ENCODE results near the gene SLITRK3.

The SLITRK3 gene, protein sequence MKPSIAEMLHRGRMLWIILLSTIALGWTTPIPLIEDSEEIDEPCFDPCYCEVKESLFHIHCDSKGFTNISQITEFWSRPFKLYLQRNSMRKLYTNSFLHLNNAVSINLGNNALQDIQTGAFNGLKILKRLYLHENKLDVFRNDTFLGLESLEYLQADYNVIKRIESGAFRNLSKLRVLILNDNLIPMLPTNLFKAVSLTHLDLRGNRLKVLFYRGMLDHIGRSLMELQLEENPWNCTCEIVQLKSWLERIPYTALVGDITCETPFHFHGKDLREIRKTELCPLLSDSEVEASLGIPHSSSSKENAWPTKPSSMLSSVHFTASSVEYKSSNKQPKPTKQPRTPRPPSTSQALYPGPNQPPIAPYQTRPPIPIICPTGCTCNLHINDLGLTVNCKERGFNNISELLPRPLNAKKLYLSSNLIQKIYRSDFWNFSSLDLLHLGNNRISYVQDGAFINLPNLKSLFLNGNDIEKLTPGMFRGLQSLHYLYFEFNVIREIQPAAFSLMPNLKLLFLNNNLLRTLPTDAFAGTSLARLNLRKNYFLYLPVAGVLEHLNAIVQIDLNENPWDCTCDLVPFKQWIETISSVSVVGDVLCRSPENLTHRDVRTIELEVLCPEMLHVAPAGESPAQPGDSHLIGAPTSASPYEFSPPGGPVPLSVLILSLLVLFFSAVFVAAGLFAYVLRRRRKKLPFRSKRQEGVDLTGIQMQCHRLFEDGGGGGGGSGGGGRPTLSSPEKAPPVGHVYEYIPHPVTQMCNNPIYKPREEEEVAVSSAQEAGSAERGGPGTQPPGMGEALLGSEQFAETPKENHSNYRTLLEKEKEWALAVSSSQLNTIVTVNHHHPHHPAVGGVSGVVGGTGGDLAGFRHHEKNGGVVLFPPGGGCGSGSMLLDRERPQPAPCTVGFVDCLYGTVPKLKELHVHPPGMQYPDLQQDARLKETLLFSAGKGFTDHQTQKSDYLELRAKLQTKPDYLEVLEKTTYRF

DNA sequence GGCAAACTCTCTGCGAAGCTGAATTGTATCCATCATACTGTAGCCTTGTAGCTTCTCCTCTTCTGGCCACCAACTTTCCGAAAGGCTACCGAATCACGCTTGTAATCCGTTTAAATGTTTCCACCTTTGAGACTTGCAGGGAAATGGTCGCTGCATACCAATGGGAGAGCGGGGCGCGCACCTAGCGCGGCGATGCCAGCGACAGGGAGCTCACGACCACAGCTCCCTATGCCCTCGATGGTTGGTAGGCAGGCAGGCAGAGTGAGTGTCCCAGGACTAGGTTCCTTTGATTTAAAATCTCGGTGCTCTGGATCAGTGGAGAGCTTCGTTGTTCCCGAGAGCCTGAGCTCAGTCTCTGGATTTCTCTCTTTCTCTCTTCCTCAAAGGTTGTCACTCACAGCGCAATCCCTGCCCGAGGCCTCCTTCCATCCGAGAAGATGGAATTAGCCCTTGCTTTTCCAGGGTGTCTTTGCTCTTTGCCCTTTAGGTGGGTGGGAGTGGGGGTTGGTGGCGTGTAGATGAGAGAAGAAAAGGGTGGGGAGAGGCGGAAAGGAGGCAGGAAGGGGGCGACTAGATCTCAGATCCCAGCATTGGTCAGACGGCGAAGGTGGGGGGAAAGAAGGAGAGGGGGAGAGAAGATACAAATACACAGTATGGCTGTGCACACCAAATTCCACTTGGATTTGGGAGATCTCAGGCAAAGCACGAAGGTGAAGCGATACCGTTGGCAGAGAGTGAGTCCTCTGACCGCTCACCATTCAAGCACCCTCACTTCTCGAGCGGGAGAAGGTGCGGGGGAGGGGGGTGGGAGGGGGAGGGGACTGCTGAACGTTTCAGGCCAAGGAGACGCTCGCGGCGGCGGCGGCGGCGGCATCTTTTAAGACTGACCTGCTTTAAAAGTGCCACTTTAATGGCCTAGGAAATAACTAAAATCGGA, at the start of gene SLITRK3:
Gene SLITRK3, minus strand, starts transcription at position 745 of the 937 bp plus-strand sequence. CDS start 5,554 bp downstream, outside the sequence.
- DNase-seq (ENCODE audit: low read depth): no peak

DNA sequence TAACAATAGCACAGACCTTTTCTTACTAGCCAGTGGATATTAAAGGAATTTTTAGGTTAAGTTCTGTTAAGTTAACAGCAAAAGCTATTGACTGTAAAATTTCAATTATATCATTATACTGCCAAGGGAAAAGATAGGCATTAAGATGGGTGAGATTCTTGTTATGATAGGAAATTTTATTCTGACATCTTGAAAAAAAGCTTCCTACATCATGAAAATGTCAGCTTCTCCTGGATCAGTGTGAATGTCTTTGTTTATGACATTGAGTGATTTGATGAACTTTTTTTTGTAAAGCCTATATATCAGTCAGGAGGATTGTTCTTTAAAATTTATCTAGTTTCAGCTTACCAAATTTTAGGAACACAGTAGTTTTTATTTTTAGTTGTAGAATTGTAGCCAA, 47.4 kb upstream of the SLITRK3 start:
- DNase-seq (ENCODE audit: low read depth): no peak

DNA sequence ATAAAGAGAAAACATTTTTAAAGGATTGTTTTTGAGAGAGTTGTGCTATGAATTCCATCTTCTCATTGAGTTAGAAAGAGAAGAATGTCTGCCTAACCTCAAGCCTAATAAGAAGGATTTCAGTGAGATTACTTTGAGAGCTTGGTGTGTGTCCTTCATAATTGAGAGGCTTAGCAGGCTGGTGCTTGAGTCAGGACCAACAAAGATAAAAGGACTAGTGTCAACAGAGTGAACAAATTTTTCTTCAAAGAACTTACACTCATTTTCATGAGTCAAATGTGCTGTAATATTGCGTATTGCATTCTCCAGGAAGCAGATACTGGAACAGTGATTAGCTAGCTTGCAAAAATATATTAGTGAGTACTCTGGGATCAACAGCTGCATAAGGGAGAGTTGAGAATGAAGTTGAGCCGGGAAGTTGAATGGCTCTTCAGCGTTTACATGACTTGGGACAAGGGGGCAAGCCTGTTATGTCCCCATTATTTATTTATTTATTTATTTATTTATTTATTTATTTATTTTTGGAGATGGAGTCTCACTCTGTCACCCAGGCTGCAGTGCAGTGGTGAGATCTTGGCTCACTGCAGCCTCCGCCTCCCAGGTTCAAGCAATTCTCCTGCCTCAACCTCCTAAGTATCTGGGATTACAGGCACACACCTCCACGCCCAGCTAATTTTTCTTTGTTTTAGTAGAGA, 37.5 kb upstream of the SLITRK3 start:
- DNase-seq (ENCODE audit: low read depth): no peak

DNA sequence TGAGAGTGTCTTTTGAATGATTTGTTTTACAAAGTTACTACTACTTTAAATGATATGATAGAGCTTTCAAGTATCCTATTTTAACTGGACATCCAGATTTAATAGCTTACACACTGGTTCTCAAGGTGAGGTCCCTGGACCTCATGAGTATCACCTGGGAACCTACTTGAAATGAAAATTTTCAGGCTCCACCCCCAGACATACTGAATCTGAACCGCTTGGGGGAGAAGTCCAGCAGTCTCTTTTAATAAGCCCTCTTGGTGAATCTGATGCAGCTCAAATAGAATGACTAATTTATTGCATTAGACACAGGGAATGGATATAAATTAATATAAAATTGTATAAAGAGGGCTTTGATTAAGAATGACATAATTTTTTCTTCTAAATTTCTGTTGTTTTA, 29.4 kb upstream of the SLITRK3 start:
- no peak for DNase-seq (ENCODE audit: low read depth)

DNA sequence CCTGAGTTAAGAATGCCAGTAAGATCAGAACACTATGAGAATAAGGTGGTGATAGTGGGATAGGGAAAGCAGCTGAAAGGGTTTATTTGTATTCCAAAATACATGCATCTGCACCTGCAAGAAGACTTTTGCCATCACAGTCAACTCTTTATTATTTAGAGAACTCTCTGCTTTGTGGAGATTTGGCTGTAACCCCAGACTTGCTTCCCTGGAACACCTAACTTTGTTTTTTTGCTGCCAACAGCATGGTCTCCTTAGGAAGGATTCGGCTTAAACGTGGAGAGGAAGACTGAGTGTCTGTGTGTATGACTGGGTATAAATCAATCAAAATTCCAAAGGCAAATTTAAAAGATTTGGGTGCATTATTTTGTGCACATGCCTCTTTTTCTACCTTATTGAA, 21.6 kb upstream of the SLITRK3 start:
- no peak for DNase-seq (ENCODE audit: low read depth)

DNA sequence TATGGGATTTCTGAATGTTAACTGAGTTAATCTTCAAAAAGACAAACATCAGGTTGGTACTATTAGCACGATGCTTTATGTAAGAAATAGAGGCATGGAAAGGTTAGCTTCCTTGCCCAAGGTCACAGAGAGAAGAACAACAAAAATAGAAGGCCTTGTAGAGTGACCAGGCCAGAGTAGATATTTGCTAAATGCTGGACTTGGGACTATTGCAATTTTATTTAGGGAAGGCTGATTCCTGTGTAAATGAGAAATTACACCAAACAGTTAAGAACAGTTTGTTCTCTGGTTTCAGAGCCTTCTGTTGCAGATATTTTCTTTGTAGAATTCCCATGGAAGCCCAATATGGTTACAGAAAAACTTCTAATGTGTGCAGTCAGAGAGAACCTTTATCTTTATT, 16.4 kb upstream of the SLITRK3 start:
- no peak for DNase-seq (ENCODE audit: low read depth)

DNA sequence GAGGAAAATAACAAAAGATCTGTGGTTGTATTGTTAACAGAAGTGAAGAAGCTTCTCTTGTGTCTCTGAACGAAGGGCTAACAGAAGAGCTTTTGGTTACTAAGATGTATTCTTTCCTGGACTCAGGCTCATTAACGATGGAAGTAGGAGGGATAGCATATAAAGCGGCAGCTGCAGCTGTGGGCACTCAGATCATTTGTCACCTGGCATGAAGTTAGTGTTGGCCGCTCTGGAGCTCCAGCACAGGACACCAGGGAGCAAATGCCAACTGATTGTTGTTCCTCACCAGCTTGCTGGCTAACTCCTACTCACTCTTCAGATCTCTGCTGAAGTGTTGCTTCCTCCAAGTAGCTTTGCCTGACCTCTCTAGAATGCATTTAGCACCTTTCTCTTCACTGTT, 15.5 kb upstream of the SLITRK3 start:
- no peak for DNase-seq (ENCODE audit: low read depth)

DNA sequence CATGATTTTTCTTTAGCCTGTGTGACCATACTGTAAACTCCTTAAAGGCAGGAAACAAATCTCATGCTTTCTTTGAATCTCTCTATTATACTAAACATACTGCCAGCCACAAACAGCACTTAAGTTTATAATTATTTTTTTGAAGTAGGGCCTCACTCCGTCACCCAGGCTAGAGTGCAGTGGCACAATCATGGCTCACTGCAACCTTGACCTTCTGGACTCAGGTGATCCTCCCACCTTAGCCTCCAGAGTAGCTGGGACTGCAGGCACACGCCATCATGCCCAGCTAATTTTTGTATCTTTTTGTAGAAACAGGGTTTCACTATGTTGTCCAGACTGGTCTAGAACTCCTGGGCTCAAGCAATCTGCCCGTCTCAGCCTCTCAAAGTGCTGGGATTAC, 14.5 kb upstream of the SLITRK3 start:
- DNase-seq (ENCODE audit: low read depth): no peak

DNA sequence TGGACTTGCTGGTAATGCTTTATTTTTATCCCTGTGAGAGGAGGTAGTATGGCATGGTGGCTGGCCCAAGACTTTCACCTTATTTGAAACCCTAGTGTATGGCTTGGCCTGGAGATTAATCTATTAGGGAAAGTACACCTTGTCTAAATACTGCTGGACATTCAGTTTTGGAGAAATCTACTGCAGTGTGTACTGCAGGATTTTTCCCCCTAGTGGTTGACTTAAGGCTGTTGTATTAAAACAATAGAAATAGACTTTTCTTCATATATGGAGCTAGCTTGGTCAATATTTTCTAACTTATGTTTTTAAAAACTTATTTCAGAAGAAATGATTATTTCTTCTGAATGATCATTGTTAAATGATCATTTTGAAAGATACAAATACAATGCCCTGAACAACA, 13.9 kb upstream of the SLITRK3 start:
- DNase-seq (ENCODE audit: low read depth): no peak

DNA sequence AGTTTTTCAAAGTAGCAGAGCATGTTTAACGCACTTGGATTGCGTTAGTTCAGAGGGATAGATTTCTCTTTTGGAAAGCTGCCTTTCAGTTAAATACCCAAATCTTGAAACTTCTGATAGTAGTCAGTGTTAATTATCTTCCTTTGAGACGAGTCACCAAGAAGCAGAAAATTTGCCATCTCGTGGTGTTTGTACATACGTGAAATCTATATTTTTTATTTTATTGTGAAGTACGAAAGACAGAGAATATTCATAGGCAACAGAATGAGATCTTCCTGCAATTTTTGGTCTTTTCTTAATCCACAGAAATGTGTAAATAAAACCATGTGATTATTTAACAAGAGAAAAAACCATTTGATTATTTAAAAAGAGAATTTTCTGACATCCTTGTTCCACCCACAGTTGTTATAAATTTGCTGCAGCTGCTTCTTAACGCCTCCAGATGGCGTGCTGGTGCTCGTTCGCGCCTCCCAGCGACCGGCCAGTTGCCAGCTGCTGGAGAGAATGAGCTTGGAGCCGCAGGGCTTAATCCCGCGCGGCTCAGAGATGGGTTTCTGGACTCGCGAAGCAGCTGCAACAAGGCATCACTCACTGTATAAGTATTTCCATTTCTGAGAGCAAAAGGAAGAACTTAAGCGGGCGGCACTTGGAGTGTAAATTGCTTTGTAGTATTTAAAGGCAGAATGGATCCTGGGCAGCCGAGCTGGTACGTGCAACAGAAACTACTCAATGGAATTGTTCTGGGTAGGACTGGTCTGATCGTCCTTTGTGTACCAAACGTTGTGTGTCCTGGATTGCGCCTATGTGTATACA, 10.5 kb upstream of the SLITRK3 start:
- DNase-seq (ENCODE audit: low read depth): no peak

DNA sequence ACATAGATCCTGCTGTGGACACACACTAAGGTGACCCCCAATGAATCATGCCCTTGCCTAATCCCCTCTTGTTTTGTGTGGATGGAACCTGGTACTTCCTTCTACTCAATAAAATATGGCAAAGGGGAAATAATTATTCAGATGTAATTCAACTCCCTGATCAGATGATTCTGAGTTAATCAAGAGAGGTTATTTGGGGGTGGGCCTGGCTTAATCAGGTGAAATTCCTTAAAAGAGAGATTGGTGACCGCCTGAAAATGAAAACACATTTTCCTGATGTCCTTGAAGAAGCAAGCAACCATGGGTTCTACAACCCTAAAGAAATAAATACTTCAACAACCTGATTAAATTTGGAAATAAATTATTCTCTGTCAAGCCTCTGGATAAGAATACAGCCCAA, 8.3 kb upstream of the SLITRK3 start:
- no peak for DNase-seq (ENCODE audit: low read depth)

DNA sequence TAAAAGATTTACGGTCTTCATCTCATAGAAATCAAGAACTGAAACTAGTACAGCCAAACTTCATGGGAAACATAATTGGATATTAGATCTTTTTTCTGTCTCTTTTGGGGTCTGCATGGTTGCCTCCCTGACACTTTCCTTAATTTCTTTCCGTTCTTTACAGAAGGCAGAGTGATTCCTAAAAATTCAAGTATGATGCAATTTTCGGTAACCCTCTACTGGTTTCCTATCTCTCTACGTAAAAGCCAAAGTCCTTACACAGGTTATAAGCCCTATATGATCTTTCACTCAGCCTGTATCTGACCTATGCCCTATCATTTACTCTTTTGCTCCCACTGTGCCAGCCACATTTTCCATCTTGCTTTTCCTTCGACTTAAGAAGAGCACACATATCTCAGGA, 6.8 kb upstream of the SLITRK3 start:
- no peak for DNase-seq (ENCODE audit: low read depth)

DNA sequence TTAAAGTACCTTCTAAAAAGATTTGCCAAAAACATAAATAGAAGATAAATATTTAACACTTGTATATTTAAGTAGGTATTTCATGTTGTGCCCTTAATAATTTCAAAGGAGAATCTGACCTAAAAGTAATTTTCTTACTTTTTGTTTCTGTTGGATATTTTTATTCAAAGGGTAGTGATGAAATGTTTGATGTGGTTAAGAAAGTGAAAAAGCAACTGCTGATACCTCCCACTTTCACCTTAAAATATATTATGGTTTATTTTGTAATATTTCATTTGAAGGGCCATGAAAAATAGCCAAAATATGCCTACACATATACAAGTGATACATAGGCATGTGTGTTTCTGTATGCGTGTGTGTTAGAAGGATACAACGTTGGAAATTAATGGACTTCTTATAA, 5.8 kb upstream of the SLITRK3 start:
- no peak for DNase-seq (ENCODE audit: low read depth)

DNA sequence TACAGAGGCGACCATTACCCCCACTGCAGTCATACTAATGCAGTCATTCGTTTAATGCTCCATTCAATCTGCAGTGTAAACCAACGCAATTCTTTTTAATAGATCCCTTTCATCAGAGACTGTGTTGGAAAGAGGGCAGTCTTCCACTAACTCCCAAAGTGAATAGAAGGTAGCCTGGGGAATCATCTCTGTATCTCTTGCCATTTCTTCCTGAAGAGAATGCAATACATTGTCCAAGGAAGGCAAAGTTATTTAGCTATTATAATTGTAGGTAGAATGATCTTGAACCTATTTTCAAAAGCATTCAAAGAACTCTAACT, 1.3 kb upstream of the SLITRK3 start:
- no peak for DNase-seq (ENCODE audit: low read depth)

DNA sequence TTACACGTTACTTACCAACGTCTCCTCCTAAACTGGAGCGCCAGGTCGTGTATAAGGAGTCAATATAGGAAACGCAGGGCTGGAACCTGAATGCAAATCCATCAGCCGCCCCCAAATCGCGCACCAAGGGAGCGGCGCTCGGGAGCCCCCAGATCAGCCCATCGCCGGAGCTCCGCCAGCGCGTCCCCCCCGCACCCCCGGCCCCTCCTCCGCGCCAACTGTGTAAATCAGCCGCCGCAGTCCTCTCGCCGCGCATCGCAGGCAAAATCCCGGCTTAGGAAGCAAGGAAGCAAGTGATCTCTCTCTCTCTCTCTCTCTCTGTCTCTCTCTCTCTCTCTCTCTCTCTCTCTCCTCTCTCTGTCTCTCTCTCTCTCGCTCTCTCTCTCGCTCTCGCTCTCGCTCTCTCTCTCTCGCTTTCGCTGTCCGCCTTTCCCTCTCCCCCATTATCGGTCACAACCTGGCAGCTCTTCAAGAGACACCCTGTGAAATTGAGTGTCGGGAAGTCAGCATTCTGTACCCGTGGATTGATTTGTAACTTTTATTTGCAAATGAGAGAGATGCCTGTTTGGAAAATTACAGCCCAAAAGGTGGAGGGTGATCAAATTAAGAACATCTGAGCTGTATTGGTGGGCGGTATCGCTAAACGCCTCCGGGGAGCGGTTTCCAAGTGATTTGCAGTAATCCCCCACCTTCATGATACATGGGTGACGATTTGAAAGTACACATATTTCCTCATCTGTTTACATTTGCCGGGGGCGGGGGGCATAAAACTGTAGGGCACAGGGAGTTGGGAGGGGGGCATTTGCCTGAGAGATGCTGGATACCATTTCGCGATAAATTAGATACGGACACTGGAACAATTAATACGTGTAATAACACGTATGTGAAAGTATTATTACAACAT, 645 bp upstream of the SLITRK3 start:
- DNase-seq (ENCODE audit: low read depth): no peak

DNA sequence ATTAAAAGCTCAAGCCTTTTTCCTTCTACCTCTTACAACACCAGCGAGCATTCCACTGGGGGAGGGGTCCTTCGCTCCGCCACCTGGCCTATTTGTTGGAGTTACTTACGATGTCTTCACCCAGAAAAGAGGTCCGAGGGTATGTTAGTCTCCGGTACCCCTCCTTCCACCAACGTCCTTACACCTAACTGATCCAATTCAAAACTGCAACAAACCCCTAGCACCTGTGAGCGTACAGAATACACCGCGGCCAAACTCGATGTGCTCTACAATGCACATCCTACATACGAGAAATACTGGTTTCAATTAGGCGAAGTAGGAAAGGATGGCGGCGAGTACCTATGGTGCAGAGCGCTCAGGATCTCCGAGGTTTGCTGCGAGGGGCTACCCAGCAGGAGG, 944 bp downstream of the SLITRK3 start:
- no peak for DNase-seq (ENCODE audit: low read depth)

DNA sequence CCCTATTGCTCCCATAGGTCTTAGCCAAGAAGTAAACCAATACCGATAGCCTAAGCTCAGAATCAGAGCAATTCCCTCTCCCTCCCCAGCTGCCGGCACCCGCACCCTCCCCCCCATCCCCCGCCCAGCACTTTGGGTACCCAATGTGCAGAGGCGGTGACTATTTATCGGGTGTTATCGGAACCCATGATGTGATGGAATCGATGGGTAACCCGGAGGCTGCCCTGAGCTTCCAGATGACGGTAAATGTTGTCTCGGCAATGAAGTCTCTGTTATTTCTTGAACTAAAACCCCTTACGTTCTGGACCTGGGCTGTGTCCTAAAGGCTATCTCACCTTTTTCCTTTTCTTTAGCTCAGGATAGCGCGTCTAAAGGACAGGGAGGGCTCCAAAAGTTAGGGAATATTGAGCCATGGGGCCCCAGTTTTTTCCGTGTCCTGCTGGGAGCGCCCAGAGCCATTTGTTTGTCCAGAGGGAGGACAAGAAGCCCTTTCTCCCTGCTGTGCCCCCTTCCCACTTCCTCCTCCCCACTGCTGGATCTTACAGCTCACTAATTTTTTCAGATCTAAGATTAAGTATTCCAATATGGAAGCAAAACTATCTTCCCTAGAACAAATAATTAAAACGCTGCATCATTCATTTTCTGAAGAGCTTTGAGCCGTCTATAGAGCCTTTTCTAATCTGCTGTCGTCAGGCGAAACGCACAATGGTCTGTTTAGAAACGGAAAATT, 1.5 kb downstream of the SLITRK3 start:
- DNase-seq (ENCODE audit: low read depth): no peak

DNA sequence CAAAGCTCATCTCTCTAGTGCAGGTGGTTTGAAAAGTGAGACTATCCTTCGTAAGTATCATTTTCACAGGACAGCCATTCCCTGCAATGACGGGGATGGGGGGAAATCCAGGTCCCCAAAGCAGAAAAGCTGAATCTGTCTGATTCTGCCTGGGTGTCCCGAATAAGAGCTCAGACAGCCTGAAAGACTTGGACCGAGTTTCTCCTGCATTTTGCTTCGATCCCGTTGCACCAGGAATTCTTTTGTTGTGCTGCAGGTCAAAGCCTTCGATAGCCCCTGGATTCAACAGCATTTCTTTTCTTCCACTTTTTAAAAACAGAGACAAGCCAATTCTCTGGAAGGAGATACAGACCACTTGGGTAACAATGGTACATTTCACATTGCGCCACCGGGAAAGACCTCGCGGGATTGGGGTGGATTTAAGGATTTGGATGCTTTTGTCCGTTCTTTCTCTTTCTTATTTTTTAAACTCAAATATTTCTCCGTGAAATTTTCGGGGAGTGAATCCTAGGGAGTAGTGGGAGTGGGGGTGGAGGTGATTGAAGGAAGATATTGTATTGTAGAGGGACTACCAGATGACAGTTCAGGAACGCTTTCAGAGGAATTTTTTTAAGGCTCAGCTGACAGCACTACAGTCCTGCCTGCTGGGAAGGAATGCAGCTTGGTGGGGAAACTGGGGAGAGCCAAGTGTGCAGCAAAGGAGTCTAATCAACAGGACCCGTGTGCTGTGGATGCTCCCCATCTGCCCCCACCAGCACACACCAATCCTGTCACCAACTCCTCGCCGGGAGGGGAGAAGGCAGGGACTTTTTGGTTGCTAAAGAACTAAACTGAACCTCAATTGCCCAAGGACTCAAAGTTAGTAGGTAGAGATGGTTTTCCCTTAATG, 2.6 kb downstream of the SLITRK3 start:
- no peak for DNase-seq (ENCODE audit: low read depth)
